GM10266 (cell line): ENCODE data around the gene PLPPR4.

ENCODE experiments used
- DNase-seq: peaks from one replicate; pipeline ENCODE4 v3.0.0; 2012; ENCODE audit errors: extremely low spot score
- CTCF ChIP-seq: IDR thresholded peaks from 2 replicates; pipeline ENCODE4 v1.5.1; 2012; ENCODE audit warnings: mild to moderate bottlenecking, low read depth; ENCODE audit not compliant: control insufficient read depth, insufficient read depth; ENCODE audit errors: missing control alignments

Gene PLPPR4

DNA sequence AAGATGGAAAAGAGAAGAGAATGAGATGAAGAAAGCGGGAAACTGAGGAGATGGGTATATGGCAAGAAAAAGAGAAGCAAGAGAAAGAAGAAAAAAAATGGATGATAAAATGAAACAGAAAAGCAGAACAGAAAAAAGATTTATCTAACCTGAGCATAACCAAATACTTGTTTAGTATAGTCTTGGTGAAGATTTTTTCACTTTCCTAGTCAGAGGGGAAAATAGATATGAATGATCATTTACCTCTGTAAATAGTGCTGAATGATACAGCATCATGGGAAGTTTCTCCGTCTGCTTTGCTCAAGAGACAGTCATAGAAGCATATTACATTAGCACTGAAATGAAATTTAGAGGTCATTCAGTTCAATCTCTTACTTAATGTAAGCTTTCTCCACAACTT, 36.1 kb upstream of the PLPPR4 start:
- TF ChIP-seq CTCF = no peak
- DNase-seq = no peak

- no peak for DNase-seq
- TF ChIP-seq CTCF = no peak
Measured at GRCh38 chr1:99229122-99229521, 35.2 kb upstream of the PLPPR4 start.

- no peak for DNase-seq
- TF ChIP-seq CTCF = no peak
Measured at GRCh38 chr1:99230695-99231094, 33.6 kb upstream of the PLPPR4 start.

DNA sequence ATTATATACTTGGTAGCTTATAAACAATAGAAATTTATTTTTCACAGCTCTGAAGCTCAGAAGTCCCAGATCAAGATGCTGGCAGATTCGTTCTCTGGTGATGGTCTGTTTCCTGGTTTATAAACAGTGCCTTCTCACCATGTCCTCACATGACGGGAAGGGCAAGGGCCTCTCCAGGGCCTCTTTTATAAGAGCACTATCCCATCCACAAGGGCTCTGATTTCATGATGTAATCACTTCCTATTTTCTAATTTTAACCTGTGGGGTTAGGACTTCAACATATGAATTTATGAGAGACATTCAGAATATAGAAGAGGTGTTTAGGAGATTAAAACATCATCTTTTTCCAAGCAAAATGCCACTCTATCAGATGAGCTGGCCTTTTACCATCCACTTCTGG, 32.1 kb upstream of the PLPPR4 start:
- TF ChIP-seq CTCF = no peak
- DNase-seq = no peak

DNA sequence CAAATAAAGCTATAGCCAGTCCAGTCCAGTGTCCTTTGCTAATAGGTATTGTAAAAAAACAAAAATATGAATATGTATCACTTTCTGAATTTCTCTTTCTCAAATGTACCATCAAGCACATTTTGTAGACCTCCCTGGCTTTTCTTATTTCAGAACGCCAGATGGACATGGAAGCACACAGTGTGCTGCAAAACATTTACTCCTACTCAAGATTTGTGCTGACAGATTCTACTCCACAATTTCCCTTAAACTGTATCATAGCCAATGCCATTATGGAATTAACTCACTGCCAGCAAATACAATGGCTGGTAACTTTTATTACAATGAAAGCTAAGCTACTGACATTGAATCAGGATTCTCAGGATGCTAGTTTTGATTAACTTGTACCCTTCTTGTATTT, 30.8 kb upstream of the PLPPR4 start:
- DNase-seq = no peak
- no peak for TF ChIP-seq CTCF

- no peak for TF ChIP-seq CTCF
- DNase-seq = no peak
Measured at GRCh38 chr1:99236756-99237155, 27.5 kb upstream of the PLPPR4 start.

GRCh38 chr1:99239690-99240089, 24.6 kb upstream of the PLPPR4 start:
- no peak for TF ChIP-seq CTCF
- no peak for DNase-seq

DNA sequence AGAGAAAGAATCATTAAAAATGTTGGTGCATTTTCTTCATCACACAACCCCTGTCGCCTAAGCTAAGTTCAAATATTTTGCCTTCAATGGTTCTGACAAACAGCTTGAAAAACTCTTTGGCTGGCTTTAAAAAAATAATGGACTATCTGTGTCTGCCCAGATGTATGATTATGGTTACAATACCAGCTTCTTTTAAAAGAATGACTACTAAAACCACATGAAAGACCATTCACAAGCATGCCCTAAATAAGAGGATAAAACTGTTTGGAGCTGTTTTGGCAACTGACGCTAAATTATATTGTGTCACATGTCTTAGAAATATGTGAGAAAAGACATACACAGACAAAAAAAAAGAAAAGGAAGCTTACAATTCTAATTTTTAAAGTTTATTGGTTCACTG, 23.7 kb upstream of the PLPPR4 start:
- no peak for TF ChIP-seq CTCF

More for the DNA sequence above, 23.7 kb upstream of the PLPPR4 start:
- no peak for DNase-seq
